8988T (cell line): ENCODE results near the gene GFER.

Experiments
- DNase-seq: peaks from one replicate; pipeline ENCODE4 v3.0.0; 2011

The GFER gene

GRCh38 chr16:1975432-1976215, 8.4 kb upstream of the GFER start:
- no peak for DNase-seq

GRCh38 chr16:1976216-1976520, 7.8 kb upstream of the GFER start:
- DNase-seq: no peak

GRCh38 chr16:1976951-1977874, 6.8 kb upstream of the GFER start:
- DNase-seq: no peak

- DNase-seq: no peak
These were observed 6.1 kb upstream of the GFER start for GRCh38 chr16:1977875-1978268.

GRCh38 chr16:1978476-1979120, 5.4 kb upstream of the GFER start:
- DNase-seq: no peak

GRCh38 chr16:1979271-1980029, 4.5 kb upstream of the GFER start:
- DNase-seq: no peak

- DNase-seq: no peak
These were observed 3.8 kb upstream of the GFER start for GRCh38 chr16:1980030-1980769.

GRCh38 chr16:1980770-1981087, 3.3 kb upstream of the GFER start:
- DNase-seq: no peak

GRCh38 chr16:1981398-1981836, 2.6 kb upstream of the GFER start, which contains the start of gene NOXO1:
TSS of gene NOXO1 (minus strand) at chr16:1981469. CDS start at chr16:1981179, 290 bp downstream.
- no peak for DNase-seq

- DNase-seq: no peak
These were observed 2.0 kb upstream of the GFER start for GRCh38 chr16:1982013-1982433.

GRCh38 chr16:1982991-1983543, 926 bp upstream of the GFER start:
- no peak for DNase-seq

GRCh38 chr16:1984347-1985225, 593 bp downstream of the GFER start:
- DNase-seq: no peak

- no peak for DNase-seq
These were observed 1.6 kb downstream of the GFER start for GRCh38 chr16:1985466-1986150.

GRCh38 chr16:1987198-1987597, 3.2 kb downstream of the GFER start:
- DNase-seq: no peak

GRCh38 chr16:1989209-1990100, 5.5 kb downstream of the GFER start, which contains the start of gene SYNGR3:
TSS of gene SYNGR3 (plus strand) at chr16:1989970. CDS start at chr16:1990103, 133 bp downstream.
- DNase-seq: no peak

GRCh38 chr16:1990101-1990350, 6.0 kb downstream of the GFER start:
- DNase-seq: no peak

- no peak for DNase-seq
These were observed 6.5 kb downstream of the GFER start for GRCh38 chr16:1990351-1991134.

GRCh38 chr16:1991135-1991551, 7.2 kb downstream of the GFER start:
- DNase-seq: no peak
